Caco-2 (cell line): Measurements from ENCODE around the gene BMP6. TPM values are rescaled to one million over a fixed set of nuclear protein-coding genes. Genes with fewer than 3 reads are reported as not detected.

Experiments used
- BruUV-seq: library from RNA; stranded (reverse); fragments of 400-500 nt; replicated peaks from 2 replicates; lab custom pipeline; 2021; lab: Mats Ljungman, UMichigan
- CTCF ChIA-PET: fragments of 300-600 bp; sonication (Branson Sonifier 250); formaldehyde crosslinking; loops from one replicate; lab custom pipeline; 2022; ENCODE audit warnings: antibody characterized with exemption; lab: Charles Lee
- POLR2A ChIA-PET: fragments of 300-600 bp; sonication (Branson Sonifier 250); formaldehyde crosslinking; loops from one replicate; lab custom pipeline; 2022; ENCODE audit warnings: antibody characterized with exemption; lab: Charles Lee
- DNase-seq, 2 experiments: peaks; one replicate each; pipeline versions ENCODE4 v3.0.0 to v3.0.0-alpha.2; 2020 to 2022
- H3K27me3 ChIP-seq: replicated peaks from 2 replicates; pipeline ENCODE4 v1.6.0; 2011; ENCODE audit warnings: low read length; ENCODE audit not compliant: control insufficient read depth, insufficient read depth
- H3K36me3 ChIP-seq: 2 replicates; pipeline ENCODE4 v1.5.1; 2011; ENCODE audit warnings: low read length; ENCODE audit not compliant: control insufficient read depth, insufficient read depth
- H3K4me1 ChIP-seq: fragments of 250-450 bp; sonication (Bioruptor Pico); 2 replicates; pipeline ENCODE4 v1.5.1; 2020; ENCODE audit warnings: mild to moderate bottlenecking
- H3K4me3 ChIP-seq: 2 replicates; pipeline ENCODE4 v1.5.1; 2011; ENCODE audit warnings: low read depth, mild to moderate bottlenecking, control low read depth, low read length
- H3K9me3 ChIP-seq: fragments of 250-450 bp; sonication (Bioruptor Pico); 2 replicates; pipeline ENCODE4 v1.5.1; 2020; ENCODE audit warnings: mild to moderate bottlenecking, moderate library complexity
- H3K27ac Mint-ChIP-seq: one replicate; pipeline ENCODE4 v1.8.0; 2022; ENCODE audit warnings: mixed read lengths; ENCODE audit not compliant: unreplicated experiment
- H3K27me3 Mint-ChIP-seq: one replicate; pipeline ENCODE4 v1.8.0; 2022; ENCODE audit warnings: mixed read lengths; ENCODE audit not compliant: insufficient read depth, unreplicated experiment
- H3K36me3 Mint-ChIP-seq: one replicate; pipeline ENCODE4 v1.8.0; 2022; ENCODE audit warnings: mild to moderate bottlenecking, mixed read lengths; ENCODE audit not compliant: insufficient read depth, unreplicated experiment
- H3K4me1 Mint-ChIP-seq: one replicate; pipeline ENCODE4 v1.8.0; 2022; ENCODE audit warnings: low read depth, mixed read lengths; ENCODE audit not compliant: unreplicated experiment
- H3K4me3 Mint-ChIP-seq: one replicate; pipeline ENCODE4 v1.8.0; 2022; ENCODE audit warnings: mild to moderate bottlenecking, moderate library complexity, mixed read lengths; ENCODE audit not compliant: unreplicated experiment
- H3K9me3 Mint-ChIP-seq: one replicate; pipeline ENCODE4 v1.8.0; 2022; ENCODE audit warnings: mixed read lengths; ENCODE audit not compliant: unreplicated experiment
- CTCF ChIP-seq, 2 experiments: fragments of 200-600 bp in 1 of 2; IDR thresholded peaks; 1 replicate in 1 of 2; 2 replicates in 1 of 2; pipeline versions ENCODE4 v1.5.1 to v1.8.0; 2011 to 2022; ENCODE audit warnings: antibody characterized with exemption in 1 of 2, control low read depth in 1 of 2, inconsistent platforms in 1 of 2, low read depth in 1 of 2, low read length in 1 of 2, mild to moderate bottlenecking in 1 of 2, moderate library complexity in 1 of 2; ENCODE audit not compliant: insufficient read depth in 1 of 2, severe bottlenecking in 1 of 2, unreplicated experiment in 1 of 2
- intact Hi-C: fragments of 100-400 bp; cut with micrococcal nuclease; formaldehyde crosslinking; loops from one replicate; pipeline ENCODE4 v1.10.0; 2022; ENCODE audit not compliant: unreplicated experiment
- total RNA-seq: library from RNA; stranded (reverse); gene quantifications from 2 replicates; pipeline ENCODE4 v1.2.3, GENCODE V29; 2022

The BMP6 gene
- total RNA-seq, 1 experiment from 2014 or later: 0.61 TPM

- no peaks in the 10 kb centered on the region for H3K4me1 ChIP-seq
- peaks cover 30% of the 10 kb centered on the region for H3K27me3 Mint-ChIP-seq
- H3K27ac Mint-ChIP-seq: no peak overlapping the region
- H3K36me3 ChIP-seq: no peaks in the 10 kb centered on the region
- DNase-seq: no peak
- no peak for TF ChIP-seq CTCF (IDR thresholded peaks at IDR 0.05; ENCODE audit: insufficient read depth in 1 of 2, low read depth in 1 of 2, low read length in 1 of 2, severe bottlenecking in 1 of 2, unreplicated experiment in 1 of 2)
- ChIA-PET POLR2A (interaction anchor here (0.6 kb wide), 1 partner anchor 1143 kb away, joined by 4 read pairs; no protein-coding TSS in a partner anchor), CTCF (no interaction called here)
- intact Hi-C loops: no loop called here
- no TSS peak for BruUV-seq
- no peaks in the 10 kb centered on the region for H3K4me1 Mint-ChIP-seq
- no peaks in the 10 kb centered on the region for H3K36me3 Mint-ChIP-seq
- H3K27me3 ChIP-seq: no peaks in the 10 kb centered on the region; the same call in 1 of the 2 replicates
- no peaks in the 10 kb centered on the region for H3K9me3 Mint-ChIP-seq
- no peaks in the 10 kb centered on the region for H3K9me3 ChIP-seq
- no peak overlapping the region for H3K4me3 ChIP-seq
- no peak overlapping the region for H3K4me3 Mint-ChIP-seq
Observed at GRCh38 chr6:7787137-7787608, 61.3 kb downstream of the BMP6 start.

- TF ChIP-seq CTCF (IDR thresholded peaks at IDR 0.05; ENCODE audit: insufficient read depth in 1 of 2, low read depth in 1 of 2, low read length in 1 of 2, severe bottlenecking in 1 of 2, unreplicated experiment in 1 of 2): no peak
- no peaks in the 10 kb centered on the region for H3K4me1 Mint-ChIP-seq
- CTCF ChIA-PET: no interaction called here
- no peaks in the 10 kb centered on the region; the same call in 1 of the 2 replicates for H3K27me3 ChIP-seq
- intact Hi-C loops: no loop called here
- no TSS peak for BruUV-seq
- peaks cover 28% of the 10 kb centered on the region for H3K27me3 Mint-ChIP-seq
- no peak overlapping the region for H3K4me3 ChIP-seq
- POLR2A ChIA-PET: interaction anchor here (0.6 kb wide), 1 partner anchor 1143 kb away, joined by 4 read pairs; no protein-coding TSS in a partner anchor
- no peak for DNase-seq
- H3K4me1 ChIP-seq: no peaks in the 10 kb centered on the region
- H3K36me3 ChIP-seq: no peaks in the 10 kb centered on the region
- H3K4me3 Mint-ChIP-seq: no peak overlapping the region
- H3K27ac Mint-ChIP-seq: no peak overlapping the region
- H3K9me3 Mint-ChIP-seq: no peaks in the 10 kb centered on the region
- H3K9me3 ChIP-seq: no peaks in the 10 kb centered on the region
- H3K36me3 Mint-ChIP-seq: no peaks in the 10 kb centered on the region
Observed at GRCh38 chr6:7787731-7788130, 61.8 kb downstream of the BMP6 start.

GRCh38 chr6:7794509-7794908 is 68.6 kb downstream of the BMP6 start:
- ChIA-PET POLR2A (no interaction called here), CTCF (no interaction called here)
- DNase-seq: no peak
- TF ChIP-seq CTCF (IDR thresholded peaks at IDR 0.05; ENCODE audit: insufficient read depth in 1 of 2, low read depth in 1 of 2, low read length in 1 of 2, severe bottlenecking in 1 of 2, unreplicated experiment in 1 of 2): no peak
- Histone ChIP-seq H3K36me3 (no peaks in the 10 kb centered on the region), H3K27me3 (no peaks in the 10 kb centered on the region), H3K9me3 (no peaks in the 10 kb centered on the region), H3K4me1 (no peaks in the 10 kb centered on the region), H3K4me3 (no peak overlapping the region)
- BruUV-seq: no TSS peak
- Mint-ChIP-seq H3K27ac (no peak overlapping the region), H3K36me3 (no peaks in the 10 kb centered on the region), H3K4me3 (no peak overlapping the region), H3K4me1 (no peaks in the 10 kb centered on the region), H3K9me3 (no peaks in the 10 kb centered on the region), H3K27me3 (peaks cover 39% of the 10 kb centered on the region)
- intact Hi-C loops: no loop called here
